GM10266 (cell line): ENCODE measurements around the gene ZNF804A.

Experiments
- DNase-seq: peaks from one replicate; pipeline ENCODE4 v3.0.0; 2012; ENCODE audit errors: extremely low spot score
- TF ChIP-seq, protein P1 (sequence below): IDR thresholded peaks from 2 replicates; pipeline ENCODE4 v1.5.1; 2012; ENCODE audit warnings: mild to moderate bottlenecking, low read depth; ENCODE audit not compliant: control insufficient read depth, insufficient read depth; ENCODE audit errors: missing control alignments

Gene ZNF804A

DNA sequence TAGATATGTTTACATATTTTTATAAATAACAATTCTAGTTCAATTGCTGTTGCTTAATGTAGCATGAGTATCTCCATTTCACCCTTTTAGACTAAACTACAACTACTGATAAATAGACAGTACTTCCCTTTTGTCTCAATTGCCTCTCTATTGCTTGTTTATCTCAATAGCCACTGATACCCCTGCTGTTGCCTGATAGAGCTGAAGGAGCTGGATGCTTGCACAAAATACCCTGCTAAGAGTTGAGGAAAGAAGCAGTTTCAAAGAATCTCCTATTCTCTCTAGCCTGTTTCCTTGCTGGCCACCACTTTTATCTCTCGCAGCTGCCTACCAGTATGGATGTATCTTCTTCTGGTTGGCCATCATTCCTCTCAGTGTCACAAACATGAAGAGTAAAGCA lies 16.9 kb upstream of the ZNF804A start:
- DNase-seq: no peak
- TF ChIP-seq, protein P1, sequence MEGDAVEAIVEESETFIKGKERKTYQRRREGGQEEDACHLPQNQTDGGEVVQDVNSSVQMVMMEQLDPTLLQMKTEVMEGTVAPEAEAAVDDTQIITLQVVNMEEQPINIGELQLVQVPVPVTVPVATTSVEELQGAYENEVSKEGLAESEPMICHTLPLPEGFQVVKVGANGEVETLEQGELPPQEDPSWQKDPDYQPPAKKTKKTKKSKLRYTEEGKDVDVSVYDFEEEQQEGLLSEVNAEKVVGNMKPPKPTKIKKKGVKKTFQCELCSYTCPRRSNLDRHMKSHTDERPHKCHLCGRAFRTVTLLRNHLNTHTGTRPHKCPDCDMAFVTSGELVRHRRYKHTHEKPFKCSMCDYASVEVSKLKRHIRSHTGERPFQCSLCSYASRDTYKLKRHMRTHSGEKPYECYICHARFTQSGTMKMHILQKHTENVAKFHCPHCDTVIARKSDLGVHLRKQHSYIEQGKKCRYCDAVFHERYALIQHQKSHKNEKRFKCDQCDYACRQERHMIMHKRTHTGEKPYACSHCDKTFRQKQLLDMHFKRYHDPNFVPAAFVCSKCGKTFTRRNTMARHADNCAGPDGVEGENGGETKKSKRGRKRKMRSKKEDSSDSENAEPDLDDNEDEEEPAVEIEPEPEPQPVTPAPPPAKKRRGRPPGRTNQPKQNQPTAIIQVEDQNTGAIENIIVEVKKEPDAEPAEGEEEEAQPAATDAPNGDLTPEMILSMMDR: no peak

DNA sequence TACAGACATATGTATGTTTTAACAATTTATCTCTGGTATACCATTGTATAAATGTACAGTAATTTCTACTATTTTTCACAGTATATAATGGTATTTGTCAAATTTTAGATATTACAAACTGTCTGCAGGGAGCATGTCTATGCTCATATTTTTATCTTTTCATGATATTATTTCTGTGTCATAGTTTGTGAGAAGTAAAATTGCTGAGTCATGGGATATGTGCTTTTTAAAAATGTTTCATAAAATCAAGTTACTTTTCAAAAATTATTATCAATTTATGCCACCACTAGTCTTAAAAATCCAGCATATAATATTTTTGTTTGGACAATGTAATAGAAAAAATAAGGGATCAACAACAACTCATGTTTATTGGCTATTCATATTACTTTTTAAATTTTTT lies 9.1 kb upstream of the ZNF804A start:
- no peak for DNase-seq
- TF ChIP-seq, protein P1: no peak

DNA sequence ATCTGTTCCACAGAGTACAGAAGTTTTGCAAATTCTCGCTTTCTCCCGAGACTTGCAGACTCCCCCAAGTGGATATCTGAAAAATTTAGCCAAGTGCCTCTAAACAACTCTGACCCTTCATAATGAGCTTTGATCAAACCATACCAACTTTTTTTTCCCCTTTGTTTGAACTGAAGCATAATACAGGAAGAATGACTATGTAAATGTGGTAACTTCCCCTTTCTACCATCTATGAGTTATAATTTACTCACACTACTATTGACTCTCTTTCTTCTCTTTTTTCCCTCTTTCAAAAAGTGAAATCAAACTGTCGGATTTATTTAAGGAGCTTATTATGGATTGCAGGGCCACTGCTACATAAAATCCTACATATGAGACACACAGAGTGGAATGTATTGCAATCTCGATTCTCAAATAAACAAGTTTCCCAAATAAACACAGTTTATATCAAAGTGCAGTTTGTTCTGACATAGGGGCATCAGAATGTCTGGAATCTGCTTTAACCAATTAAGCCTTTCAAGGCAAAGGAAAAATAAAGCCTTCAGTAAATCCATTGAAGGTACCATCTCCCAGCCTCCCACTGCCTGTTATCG lies 1.4 kb upstream of the ZNF804A start:
- TF ChIP-seq, protein P1: peak; percentile 18

DNA sequence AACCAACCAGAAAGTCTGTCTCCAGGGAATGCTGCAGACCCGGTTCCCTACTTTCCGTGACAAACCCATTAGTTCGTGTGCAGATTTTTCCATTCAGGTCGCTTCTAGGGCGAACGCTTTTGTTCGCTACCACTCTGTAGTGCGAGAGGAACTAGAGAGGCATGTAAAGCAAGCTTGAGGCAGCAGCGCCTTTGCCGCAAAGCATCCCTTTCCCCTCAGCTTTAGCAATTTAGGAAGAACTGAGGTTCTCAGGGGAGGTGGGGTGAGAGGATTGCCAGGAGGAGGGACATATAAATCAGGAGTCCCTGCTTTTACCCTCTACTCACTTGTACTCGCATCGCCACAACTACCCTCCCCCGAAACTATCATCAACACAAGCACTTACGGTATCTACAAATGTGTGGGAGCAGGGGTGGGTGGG lies 748 bp upstream of the ZNF804A start:
- peak; percentile 49 for DNase-seq
- TF ChIP-seq, protein P1: no peak

More for the DNA sequence above, 1.4 kb upstream of the ZNF804A start:
- peak; percentile 12 for DNase-seq

DNA sequence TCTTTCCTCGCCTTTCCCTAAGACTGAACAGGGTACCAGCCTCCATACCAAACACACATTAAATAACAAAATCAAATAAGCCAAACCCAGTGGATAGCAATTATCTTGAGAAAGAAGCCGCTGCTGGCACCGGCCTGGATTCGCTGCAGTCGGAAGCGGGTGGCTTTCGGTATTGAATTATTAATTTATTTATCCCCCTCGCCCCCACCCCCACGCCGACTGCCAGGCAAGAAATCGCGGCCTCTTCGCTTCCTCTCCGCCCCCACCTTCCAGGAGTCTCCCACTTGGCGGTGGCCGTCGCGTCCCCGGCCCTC lies 370 bp upstream of the ZNF804A start:
- TF ChIP-seq, protein P1: peak; percentile 1
- DNase-seq: no peak

- DNase-seq: peak; percentile 29
- TF ChIP-seq, protein P1: no peak
Measured at GRCh38 chr2:184599054-184599871, 934 bp downstream of the ZNF804A start.

- peak; percentile 7 for DNase-seq
- TF ChIP-seq, protein P1: no peak
Measured at GRCh38 chr2:184599872-184600222, 1.5 kb downstream of the ZNF804A start.
